GM19467 (cell line): ENCODE results near the gene BTG4.

ENCODE experiments used
- ATAC-seq: cut with Tn5 transposase; IDR thresholded peaks from one replicate; pipeline ENCODE4 v1.9.1; 2021; ENCODE audit warnings: mild to moderate bottlenecking, moderate library complexity; ENCODE audit not compliant: unreplicated experiment

Gene BTG4

GRCh38 chr11:111537336-111537860 is 25.2 kb upstream of the BTG4 start:
- ATAC-seq, result no peak

GRCh38 chr11:111535281-111535680 is 23.1 kb upstream of the BTG4 start:
- ATAC-seq, result no peak

GRCh38 chr11:111532365-111532709 is 20.2 kb upstream of the BTG4 start:
- ATAC-seq, result no peak

- ATAC-seq, result no peak
Observed at GRCh38 chr11:111531687-111532364, 19.6 kb upstream of the BTG4 start.

GRCh38 chr11:111531136-111531535 is 18.9 kb upstream of the BTG4 start:
- no peak for ATAC-seq

GRCh38 chr11:111530091-111530490 is 17.9 kb upstream of the BTG4 start:
- no peak for ATAC-seq

- ATAC-seq, result no peak
Observed at GRCh38 chr11:111528557-111528956, 16.4 kb upstream of the BTG4 start.

GRCh38 chr11:111527279-111527678 is 15.1 kb upstream of the BTG4 start:
- no peak for ATAC-seq

GRCh38 chr11:111526501-111526900 is 14.3 kb upstream of the BTG4 start:
- ATAC-seq, result no peak

- ATAC-seq, result no peak
Observed at GRCh38 chr11:111525456-111525855, 13.3 kb upstream of the BTG4 start.

- no peak for ATAC-seq
Observed at GRCh38 chr11:111524056-111524455, 11.9 kb upstream of the BTG4 start.

GRCh38 chr11:111523343-111523742 is 11.2 kb upstream of the BTG4 start:
- no peak for ATAC-seq

- ATAC-seq, result no peak
Observed at GRCh38 chr11:111522426-111522825, 10.2 kb upstream of the BTG4 start.

GRCh38 chr11:111521135-111521534 is 8.9 kb upstream of the BTG4 start:
- no peak for ATAC-seq

- no peak for ATAC-seq
Observed at GRCh38 chr11:111520560-111520959, 8.4 kb upstream of the BTG4 start.

- ATAC-seq, result no peak
Observed at GRCh38 chr11:111518668-111519067, 6.5 kb upstream of the BTG4 start.

GRCh38 chr11:111515591-111515990 is 3.4 kb upstream of the BTG4 start:
- ATAC-seq, result no peak

- no peak for ATAC-seq
Observed at GRCh38 chr11:111514216-111515031, 2.2 kb upstream of the BTG4 start, which contains the start of gene HOATZ. Gene HOATZ (plus strand): TSS chr11:111514778. CDS start chr11:111514785, 7 bp downstream.

- no peak for ATAC-seq
Observed at GRCh38 chr11:111513240-111513605, 1.0 kb upstream of the BTG4 start.

GRCh38 chr11:111510311-111510710 is 1.9 kb downstream of the BTG4 start:
- no peak for ATAC-seq

GRCh38 chr11:111502611-111503010 is 9.6 kb downstream of the BTG4 start:
- ATAC-seq, result no peak

- ATAC-seq, result no peak
Observed at GRCh38 chr11:111500481-111500880, 11.7 kb downstream of the BTG4 start.
